Measurements from ENCODE around the gene SCRN2.

The SCRN2 gene

GRCh38 chr17:47797797-47798196 lies 43.3 kb downstream of the SCRN2 start:
- DNase-seq = no peak
- intact Hi-C loops (cut with DNase I) = no loop called here

- intact Hi-C loops (cut with DNase I) = no loop called here
- DNase-seq = no peak
These were observed 48.1 kb downstream of the SCRN2 start for GRCh38 chr17:47792979-47793378.

- intact Hi-C loops (cut with DNase I) = no loop called here
- DNase-seq = no peak
These were observed 48.6 kb downstream of the SCRN2 start for GRCh38 chr17:47792457-47792856.

GRCh38 chr17:47791025-47791424 lies 50.0 kb downstream of the SCRN2 start:
- DNase-seq = peak in 1 of 42 donors; percentile 19
- intact Hi-C loops (cut with DNase I) = no loop called here

- intact Hi-C loops (cut with DNase I) = no loop called here
- peak; percentile 16 to 79 (median 54) for DNase-seq
These were observed 51.2 kb downstream of the SCRN2 start for GRCh38 chr17:47789611-47790561.
